Stimulated activated CD4-positive, alpha-beta T cell treated with anti-CD3 and anti-CD28 coated beads, TNF-alpha, amount 100 ng/mL, for 4 hours (primary cell): ENCODE data around the gene GARIN5B.

ENCODE experiments used
- DNase-seq, 3 experiments: peaks; one replicate each; pipeline ENCODE4 v3.0.0-alpha.2; 2020; ENCODE audit warnings: low read depth in 3 of 3

The GARIN5B gene

DNA sequence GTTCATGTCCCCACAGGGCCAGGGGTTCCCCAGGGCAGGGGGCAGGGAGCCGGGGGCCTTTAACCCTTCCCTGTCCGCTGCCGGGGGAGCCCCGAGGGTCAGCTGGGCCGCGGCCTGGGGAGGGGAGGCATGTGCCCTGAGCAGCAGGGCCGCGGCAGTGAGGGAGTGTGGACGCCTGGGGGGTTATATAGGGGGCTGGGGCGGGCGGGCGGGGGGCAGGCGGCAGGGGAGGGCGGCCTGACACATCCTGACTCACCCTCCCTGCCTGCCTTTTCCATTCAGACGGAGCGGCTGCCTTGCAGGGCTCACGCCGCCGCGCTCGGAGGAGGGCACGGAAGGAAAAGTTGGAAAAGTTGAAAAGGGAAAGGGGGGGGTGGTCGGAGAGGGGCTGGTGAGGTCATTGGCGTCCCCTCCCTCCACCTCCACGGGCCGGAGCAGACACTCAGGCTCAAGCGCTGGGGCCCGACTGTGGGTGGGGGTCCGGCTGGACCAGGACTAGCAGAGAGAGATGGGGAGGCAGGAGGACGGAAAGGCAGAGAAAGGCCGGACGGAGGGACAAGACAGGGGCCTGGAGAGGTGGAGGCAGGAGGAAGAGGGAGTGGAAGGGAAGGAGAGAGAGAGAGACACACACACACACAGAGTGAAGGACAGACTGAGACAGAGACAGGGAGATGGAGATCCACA lies 7.4 kb upstream of the GARIN5B start, which contains the start of gene IL11:
Gene IL11, minus strand, starts transcription at position 159 of the 684 bp plus-strand sequence. Its CDS starts 153 bp downstream, at position 6.
- DNase-seq, result no peak

- DNase-seq, result no peak
Measured at GRCh38 chr19:55369653-55370304, 6.7 kb upstream of the GARIN5B start.

DNA sequence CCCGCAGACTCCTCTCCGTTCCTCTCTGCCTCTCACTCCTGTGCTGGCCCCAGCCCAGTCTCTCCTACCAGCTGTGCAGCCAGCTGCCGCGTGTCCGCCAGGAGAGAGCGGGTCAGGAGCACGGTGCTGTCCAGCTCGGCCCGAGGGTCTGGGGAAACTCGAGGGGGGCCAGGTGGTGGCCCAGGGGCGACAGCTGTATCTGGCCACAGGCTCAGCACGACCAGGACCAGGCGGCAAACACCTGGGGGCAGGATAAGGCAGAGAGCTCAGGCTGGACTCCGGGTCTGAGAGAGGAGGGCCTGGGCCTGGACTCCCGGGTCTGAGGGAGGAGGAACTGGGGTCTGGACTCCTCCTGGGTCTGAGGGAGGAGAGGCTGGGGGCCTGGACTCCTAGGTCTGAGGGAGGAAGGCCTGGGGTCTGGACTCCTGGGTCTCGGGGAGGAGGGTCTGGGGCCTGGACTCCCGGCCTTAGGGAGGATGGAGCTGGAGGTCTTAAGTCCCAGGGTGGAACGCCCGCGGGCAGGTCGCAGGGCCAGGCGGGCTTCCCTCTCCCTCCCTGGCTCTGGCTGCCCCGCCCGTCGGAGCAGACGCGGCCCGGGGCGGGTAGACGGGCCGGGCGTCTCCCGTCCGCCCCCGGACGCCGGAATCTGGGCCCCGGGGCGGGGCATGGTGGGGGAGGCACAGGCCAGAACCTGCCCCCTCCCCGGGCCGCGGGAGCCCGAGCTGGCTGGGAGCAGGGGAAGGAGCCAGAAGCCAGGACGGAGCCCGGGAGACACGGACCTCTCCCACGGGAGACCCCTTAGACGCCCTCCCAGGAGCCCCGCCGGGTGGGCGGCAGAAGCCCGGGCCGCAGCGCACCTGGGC lies 5.9 kb upstream of the GARIN5B start:
- DNase-seq, result no peak

- no peak for DNase-seq
Measured at GRCh38 chr19:55368106-55368505, 5.0 kb upstream of the GARIN5B start.

DNA sequence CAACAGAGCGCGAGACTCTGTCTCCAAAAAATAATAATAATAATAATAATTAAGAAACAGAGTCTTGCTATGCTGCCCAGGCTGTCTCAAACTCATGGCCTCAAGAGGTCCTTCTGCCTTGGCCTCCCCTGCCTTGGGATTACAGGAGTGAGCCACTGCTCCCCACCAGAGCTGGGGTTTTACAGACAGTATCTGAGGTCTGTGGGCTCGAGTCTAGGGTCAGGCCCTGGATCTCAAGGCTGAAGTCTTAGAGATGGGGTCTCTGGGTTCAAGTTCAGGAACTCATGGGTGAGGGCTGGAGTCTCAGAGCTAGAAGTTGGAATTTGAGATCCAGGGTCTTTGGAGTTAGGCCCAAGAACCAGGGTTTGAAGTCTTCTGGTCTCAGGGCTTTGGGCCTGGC lies 3.7 kb upstream of the GARIN5B start:
- DNase-seq, result no peak

DNA sequence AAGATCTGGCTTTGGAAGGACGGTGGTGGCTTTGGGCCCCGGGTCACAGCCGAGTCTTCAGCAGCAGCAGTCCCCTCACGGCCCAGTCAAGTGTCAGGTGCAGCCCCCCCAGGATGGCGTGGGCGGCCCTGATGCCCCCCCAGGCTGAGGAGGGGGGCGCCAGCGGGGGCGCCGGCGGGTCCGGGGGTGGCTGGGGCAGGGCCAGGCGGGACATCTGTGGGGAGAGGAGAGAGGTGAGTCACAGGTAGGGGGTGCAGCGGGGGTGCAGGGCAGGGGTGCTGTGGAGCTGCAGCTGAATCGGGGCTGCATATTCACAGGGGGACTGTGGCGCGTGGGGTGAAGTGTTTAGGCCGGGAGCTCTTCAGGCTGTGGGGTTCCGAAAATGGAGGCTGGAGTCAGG lies 2.9 kb upstream of the GARIN5B start:
- DNase-seq, result no peak

DNA sequence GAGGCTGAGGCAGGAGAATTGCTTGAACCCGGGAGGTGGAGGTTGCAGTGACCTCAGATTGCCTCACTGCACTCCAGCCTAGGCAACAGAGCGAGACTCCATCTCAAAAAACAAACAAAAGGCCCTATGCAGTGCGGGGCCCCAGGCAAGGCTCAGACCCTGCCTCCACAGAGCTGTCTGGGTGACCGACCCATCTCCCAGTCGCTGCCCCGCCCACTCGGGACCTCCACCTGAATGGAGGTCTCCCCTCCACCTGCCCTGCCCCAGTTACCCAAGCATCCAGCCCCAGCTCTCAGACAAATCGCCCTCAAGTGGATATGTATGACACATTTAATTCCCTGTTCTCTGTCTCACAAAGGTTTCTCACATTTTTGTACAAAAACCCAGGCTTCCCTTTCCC lies 2.2 kb upstream of the GARIN5B start:
- no peak for DNase-seq

DNA sequence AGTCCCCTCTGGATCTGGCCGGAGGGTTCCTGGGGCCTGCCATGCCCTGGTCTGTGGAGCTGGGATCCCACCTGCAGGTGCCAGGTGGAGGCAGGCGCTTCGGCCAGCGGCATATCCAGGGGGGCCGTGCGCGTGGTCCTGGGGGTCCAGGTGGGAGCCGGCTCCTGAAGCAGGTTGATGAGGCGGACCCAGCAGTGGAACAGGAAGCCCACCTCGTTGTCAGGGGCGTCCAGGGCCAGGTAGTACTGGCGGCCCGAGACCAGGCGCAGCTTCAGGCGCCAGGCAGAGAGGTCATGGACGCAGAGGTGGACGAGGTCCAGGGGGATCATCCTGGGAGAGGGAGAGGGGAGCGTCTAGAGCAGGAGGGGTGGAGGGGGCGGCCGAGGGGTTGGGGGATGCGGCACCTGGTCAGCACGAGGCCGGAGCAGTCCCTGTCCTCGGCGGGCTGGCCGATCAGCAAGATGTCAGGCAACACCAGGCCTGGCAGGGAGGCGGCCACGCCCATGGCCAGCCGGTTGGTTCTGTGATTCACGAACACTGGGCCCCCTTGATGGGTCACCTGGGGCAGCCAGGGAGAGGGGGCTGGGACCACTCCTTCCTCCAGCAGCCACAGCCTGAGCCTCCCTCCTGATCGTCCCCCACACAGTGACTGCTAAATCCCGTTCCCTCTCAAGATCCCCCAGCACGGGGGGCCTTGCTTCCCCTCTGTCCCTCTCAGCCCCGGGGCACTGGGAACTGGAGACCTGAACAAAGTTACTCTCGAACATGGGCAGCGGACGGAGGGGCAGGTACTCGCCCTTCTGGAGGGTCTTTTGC lies 678 bp downstream of the GARIN5B start:
- no peak for DNase-seq

- no peak for DNase-seq
Measured at GRCh38 chr19:55360902-55361301, 2.2 kb downstream of the GARIN5B start.

DNA sequence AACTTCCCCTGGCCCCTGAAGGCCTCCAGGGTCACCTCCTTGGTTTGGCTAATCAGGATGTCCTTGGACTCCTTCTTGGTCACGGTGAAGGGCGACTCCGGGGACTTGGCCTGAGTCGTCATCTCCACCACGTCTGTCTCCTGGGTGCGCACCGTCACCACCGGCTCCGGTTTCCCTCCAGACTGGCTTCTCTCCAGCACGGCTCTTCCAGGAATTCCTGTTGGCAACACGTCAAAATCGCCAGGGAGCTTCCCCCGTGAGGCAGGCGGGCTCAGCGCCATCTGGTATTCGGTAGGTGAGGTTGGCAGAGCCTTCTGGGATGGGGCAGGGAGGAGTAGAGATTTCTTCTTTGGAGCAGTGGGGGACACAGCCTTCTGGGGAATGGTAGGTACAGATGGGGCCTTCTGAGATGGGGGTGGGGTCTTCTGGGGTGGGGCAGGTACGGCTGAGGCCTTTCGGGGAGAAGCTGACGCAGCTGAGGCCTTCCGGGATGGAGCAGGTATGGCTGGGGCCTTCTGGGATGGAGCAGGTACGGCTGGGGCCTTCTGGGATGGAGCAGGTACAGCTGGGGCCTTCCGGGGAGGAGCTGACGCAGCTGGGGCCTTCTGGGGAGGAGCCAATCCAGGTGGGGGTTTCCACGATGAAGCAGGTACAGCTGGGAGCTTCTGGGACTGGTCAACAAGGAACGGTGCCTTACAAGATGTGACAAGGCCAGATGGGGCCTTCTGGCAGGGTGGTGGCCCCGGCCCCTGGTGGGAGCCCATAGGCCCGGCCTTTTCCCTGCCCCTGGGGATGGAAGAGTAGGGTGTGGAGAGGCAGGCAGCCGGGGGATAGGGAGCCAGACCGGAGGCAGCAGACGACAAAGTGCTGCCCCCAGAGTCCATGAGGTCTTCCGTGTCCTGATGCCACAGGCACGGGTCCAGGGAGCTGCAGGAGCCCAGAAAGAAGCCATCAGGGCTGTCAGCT lies 3.8 kb downstream of the GARIN5B start:
- no peak for DNase-seq

- no peak for DNase-seq
Measured at GRCh38 chr19:55358493-55358892, 4.6 kb downstream of the GARIN5B start.

DNA sequence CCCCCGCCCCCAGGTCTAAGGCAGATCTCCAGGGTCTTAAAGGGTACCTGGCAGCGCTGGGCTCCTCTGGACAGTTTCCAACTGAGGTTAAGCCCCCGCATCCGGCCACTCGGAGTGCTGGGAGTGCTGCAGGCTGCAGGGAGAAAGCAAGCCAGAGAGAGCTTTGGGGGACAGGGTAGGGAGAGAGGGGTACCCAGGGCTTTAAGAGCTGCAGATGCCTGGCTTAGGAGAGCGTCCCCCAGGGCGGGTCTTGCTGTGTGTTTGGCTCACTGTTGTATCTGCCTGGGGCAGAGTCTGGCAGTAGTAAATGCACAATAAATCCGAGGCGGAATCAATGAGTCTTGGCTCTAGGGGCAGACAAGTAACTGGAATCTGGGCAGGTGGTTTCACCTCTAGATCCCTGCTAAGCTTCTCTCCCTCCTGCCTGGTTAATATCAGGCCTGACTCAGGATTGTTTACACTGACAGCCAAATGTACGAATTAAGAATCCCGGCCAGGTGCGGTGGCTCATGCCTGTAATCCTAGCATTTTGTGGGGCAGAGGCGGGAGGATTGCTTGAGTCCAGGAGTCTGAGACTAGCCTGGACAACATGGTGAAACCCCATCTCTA lies 7.7 kb downstream of the GARIN5B start:
- DNase-seq, result no peak

GRCh38 chr19:55354698-55355212 lies 8.3 kb downstream of the GARIN5B start, which contains the start of gene COX6B2:
COX6B2 (minus strand) TSS chr19:55354719; CDS start chr19:55354521, 198 bp downstream.
- no peak for DNase-seq

GRCh38 chr19:55353803-55354697 lies 9.0 kb downstream of the GARIN5B start:
- DNase-seq, result peak; percentile 35 to 46 (median 35)

DNA sequence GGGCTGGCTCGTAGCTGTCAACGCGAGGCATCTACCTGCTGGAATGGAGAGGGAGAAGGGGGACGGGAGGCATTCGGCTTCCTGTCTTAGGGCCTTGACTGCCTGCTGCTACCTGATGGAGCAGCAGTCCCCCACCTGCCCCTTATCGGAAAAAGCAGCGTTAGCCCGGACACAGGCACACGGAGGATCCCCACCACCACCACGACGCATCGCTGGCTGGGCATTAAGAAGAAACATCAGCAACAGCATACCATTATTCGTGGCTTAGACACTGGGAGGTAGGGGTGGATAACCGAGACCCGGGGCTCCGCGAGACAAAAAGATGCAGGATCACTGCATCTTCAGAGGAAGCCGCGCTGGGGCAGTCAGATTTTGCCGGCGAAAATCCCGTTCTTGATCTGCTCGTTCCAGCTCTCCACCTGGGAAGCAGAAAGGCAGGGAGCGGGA lies 9.7 kb downstream of the GARIN5B start:
- DNase-seq, result no peak

GRCh38 chr19:55352549-55353145 lies 10.4 kb downstream of the GARIN5B start:
- DNase-seq, result no peak

GRCh38 chr19:55352040-55352439 lies 11.0 kb downstream of the GARIN5B start:
- DNase-seq, result no peak
